Measurements from ENCODE around the gene MYO16.

MYO16 gene

GRCh38 chr13:109160357-109160756 lies 530.9 kb downstream of the MYO16 start:
- no peaks in the 10 kb centered on the region for H3K27me3 ChIP-seq (ENCODE audit: low read length)
- H3K79me2 ChIP-seq (ENCODE audit: insufficient read depth, low read length) = no peaks in the 10 kb centered on the region
- H3K36me3 ChIP-seq (ENCODE audit: low read length) = no peaks in the 10 kb centered on the region
- no peaks in the 10 kb centered on the region; the same call in 1 of the 2 replicates for H3F3A ChIP-seq (ENCODE audit: insufficient read depth)
- peak overlapping the region; percentile 36 for H3K9ac ChIP-seq (ENCODE audit: low read length)
- H2AFZ ChIP-seq (ENCODE audit: low read depth, low read length, severe bottlenecking) = peak overlapping the region; percentile 67
- no peak overlapping the region for H3K4me3 ChIP-seq (ENCODE audit: insufficient read depth, low read length, poor library complexity, severe bottlenecking)
- TF ChIP-seq EZH2phosphoT487 (conservative IDR thresholded peaks at IDR 0.05; ENCODE audit: low read length) = no peak
- TF ChIP-seq, protein P1, sequence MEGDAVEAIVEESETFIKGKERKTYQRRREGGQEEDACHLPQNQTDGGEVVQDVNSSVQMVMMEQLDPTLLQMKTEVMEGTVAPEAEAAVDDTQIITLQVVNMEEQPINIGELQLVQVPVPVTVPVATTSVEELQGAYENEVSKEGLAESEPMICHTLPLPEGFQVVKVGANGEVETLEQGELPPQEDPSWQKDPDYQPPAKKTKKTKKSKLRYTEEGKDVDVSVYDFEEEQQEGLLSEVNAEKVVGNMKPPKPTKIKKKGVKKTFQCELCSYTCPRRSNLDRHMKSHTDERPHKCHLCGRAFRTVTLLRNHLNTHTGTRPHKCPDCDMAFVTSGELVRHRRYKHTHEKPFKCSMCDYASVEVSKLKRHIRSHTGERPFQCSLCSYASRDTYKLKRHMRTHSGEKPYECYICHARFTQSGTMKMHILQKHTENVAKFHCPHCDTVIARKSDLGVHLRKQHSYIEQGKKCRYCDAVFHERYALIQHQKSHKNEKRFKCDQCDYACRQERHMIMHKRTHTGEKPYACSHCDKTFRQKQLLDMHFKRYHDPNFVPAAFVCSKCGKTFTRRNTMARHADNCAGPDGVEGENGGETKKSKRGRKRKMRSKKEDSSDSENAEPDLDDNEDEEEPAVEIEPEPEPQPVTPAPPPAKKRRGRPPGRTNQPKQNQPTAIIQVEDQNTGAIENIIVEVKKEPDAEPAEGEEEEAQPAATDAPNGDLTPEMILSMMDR (IDR thresholded peaks at IDR 0.05; ENCODE audit: insufficient read depth, low read length, poor library complexity, severe bottlenecking) = no peak
- H3K9me3 ChIP-seq (ENCODE audit: insufficient read depth, low read length) = no peaks in the 10 kb centered on the region
- no peaks in the 10 kb centered on the region for H3K9me2 ChIP-seq (replicated peaks; ENCODE audit: insufficient read depth, low read length)
- peak overlapping the region; percentile 51 for H3K4me2 ChIP-seq (ENCODE audit: low read depth, low read length, poor library complexity, severe bottlenecking)
- H3K27ac ChIP-seq (ENCODE audit: low read depth, low read length) = peak overlapping the region; percentile 71
- no peaks in the 10 kb centered on the region for H4K20me1 ChIP-seq (ENCODE audit: low read depth, low read length)

DNA sequence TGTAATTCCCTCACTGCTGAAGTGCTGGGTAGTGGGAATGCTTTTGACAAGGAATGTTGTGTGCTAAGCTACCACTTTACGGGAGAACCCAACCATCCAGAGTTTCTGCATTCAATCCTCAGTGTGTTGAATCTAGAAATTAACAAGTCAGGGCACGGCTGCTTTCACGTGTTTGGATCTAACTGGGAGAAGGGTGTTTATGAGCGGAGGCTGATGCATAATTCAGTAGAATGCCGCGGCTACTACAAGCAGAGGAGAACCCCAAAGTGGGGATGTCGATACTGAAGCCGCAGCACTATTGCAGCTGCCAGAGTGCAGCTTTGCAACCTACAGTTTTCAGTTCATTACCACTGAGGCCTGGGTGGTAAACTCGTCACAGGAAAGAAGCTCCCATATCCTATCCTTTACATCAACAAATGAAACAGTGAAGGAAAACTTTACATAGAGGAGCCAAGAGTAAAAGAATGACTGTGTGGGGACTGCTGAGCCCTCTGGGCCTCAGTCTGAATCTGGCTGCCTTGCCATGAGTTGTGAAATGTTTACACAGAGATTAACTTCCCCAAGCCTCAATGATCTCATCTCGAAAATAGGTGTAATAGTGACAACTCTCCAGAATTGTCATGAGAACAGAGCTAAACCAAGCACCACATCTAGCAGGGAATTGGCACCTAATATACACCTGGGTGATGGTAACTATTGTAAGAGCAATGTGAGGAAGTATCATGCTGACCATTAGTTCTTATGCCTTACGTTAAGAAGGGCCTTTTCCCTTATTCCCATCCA lies 531.7 kb downstream of the MYO16 start:
- Histone ChIP-seq H3K9me3 (ENCODE audit: insufficient read depth, low read length) (no peaks in the 10 kb centered on the region), H2AFZ (ENCODE audit: low read depth, low read length, severe bottlenecking) (peak overlapping the region; percentile 67), H3F3A (ENCODE audit: insufficient read depth) (no peaks in the 10 kb centered on the region; the same call in 1 of the 2 replicates), H3K36me3 (ENCODE audit: low read length) (no peaks in the 10 kb centered on the region), H3K4me2 (ENCODE audit: low read depth, low read length, poor library complexity, severe bottlenecking) (peak overlapping the region; percentile 51), H3K27ac (ENCODE audit: low read depth, low read length) (peak overlapping the region; percentile 71), H4K20me1 (ENCODE audit: low read depth, low read length) (no peaks in the 10 kb centered on the region), H3K79me2 (ENCODE audit: insufficient read depth, low read length) (no peaks in the 10 kb centered on the region), H3K27me3 (ENCODE audit: low read length) (no peaks in the 10 kb centered on the region), H3K9ac (ENCODE audit: low read length) (peak overlapping the region; percentile 36), H3K4me3 (ENCODE audit: insufficient read depth, low read length, poor library complexity, severe bottlenecking) (no peak overlapping the region), H3K9me2 (replicated peaks; ENCODE audit: insufficient read depth, low read length) (no peaks in the 10 kb centered on the region)
- TF ChIP-seq, protein P1 (IDR thresholded peaks at IDR 0.05; ENCODE audit: insufficient read depth, low read length, poor library complexity, severe bottlenecking) = no peak
- no peak for TF ChIP-seq EZH2phosphoT487 (conservative IDR thresholded peaks at IDR 0.05; ENCODE audit: low read length)

- Histone ChIP-seq H3K9me3 (ENCODE audit: insufficient read depth, low read length) (no peaks in the 10 kb centered on the region), H3K79me2 (ENCODE audit: insufficient read depth, low read length) (no peaks in the 10 kb centered on the region), H4K20me1 (ENCODE audit: low read depth, low read length) (no peaks in the 10 kb centered on the region), H3K9me2 (replicated peaks; ENCODE audit: insufficient read depth, low read length) (no peaks in the 10 kb centered on the region), H3K36me3 (ENCODE audit: low read length) (no peaks in the 10 kb centered on the region), H3K4me2 (ENCODE audit: low read depth, low read length, poor library complexity, severe bottlenecking) (peak overlapping the region; percentile 48), H3K27ac (ENCODE audit: low read depth, low read length) (peak overlapping the region; percentile 71), H2AFZ (ENCODE audit: low read depth, low read length, severe bottlenecking) (no peak overlapping the region), H3K9ac (ENCODE audit: low read length) (no peak overlapping the region; the same call in 1 of the 2 replicates), H3K27me3 (ENCODE audit: low read length) (no peaks in the 10 kb centered on the region), H3F3A (ENCODE audit: insufficient read depth) (no peaks in the 10 kb centered on the region; the same call in 1 of the 2 replicates), H3K4me3 (ENCODE audit: insufficient read depth, low read length, poor library complexity, severe bottlenecking) (peak overlapping the region; percentile 26)
- TF ChIP-seq, protein P1 (IDR thresholded peaks at IDR 0.05; ENCODE audit: insufficient read depth, low read length, poor library complexity, severe bottlenecking) = no peak
- no peak for TF ChIP-seq EZH2phosphoT487 (conservative IDR thresholded peaks at IDR 0.05; ENCODE audit: low read length)
Measured at GRCh38 chr13:109162248-109163036, 533.0 kb downstream of the MYO16 start.
